ENCODE data around the gene FOXO6. TPM values are rescaled to one million over a fixed set of nuclear protein-coding genes. Genes with fewer than 3 reads are reported as not detected.
A peak's percentile ranks its signal among the peaks of the same experiment; 100 is the strongest.

The FOXO6 gene
- total RNA-seq, 3 donors from 2014 or later: 0.20 to 0.22 TPM; not detected in 1

GRCh38 chr1:41416552-41417334 is 55.5 kb downstream of the FOXO6 start:
- DNase-seq: peak; percentile 54
- H3K4me1 Mint-ChIP-seq (ENCODE audit: low read depth): no peaks in the 10 kb centered on the region
- H3K4me3 Mint-ChIP-seq: no peak overlapping the region
- H3K27me3 Mint-ChIP-seq (ENCODE audit: low read depth): peaks cover 14% of the 10 kb centered on the region
- H3K9me3 Mint-ChIP-seq: no peaks in the 10 kb centered on the region
- peak; percentile 63 to 78 for ATAC-seq
- no peaks in the 10 kb centered on the region for H3K36me3 Mint-ChIP-seq (ENCODE audit: insufficient read depth)

GRCh38 chr1:41417335-41417682 is 56.1 kb downstream of the FOXO6 start:
- H3K4me1 Mint-ChIP-seq (ENCODE audit: low read depth): no peaks in the 10 kb centered on the region
- DNase-seq (no peak), ATAC-seq (no peak)
- H3K4me3 Mint-ChIP-seq: no peak overlapping the region
- peaks cover 14% of the 10 kb centered on the region for H3K27me3 Mint-ChIP-seq (ENCODE audit: low read depth)
- no peaks in the 10 kb centered on the region for H3K9me3 Mint-ChIP-seq
- H3K36me3 Mint-ChIP-seq (ENCODE audit: insufficient read depth): no peaks in the 10 kb centered on the region

- Mint-ChIP-seq H3K9me3 (no peaks in the 10 kb centered on the region), H3K4me3 (no peak overlapping the region), H3K27me3 (ENCODE audit: low read depth) (peaks cover 16% of the 10 kb centered on the region), H3K36me3 (ENCODE audit: insufficient read depth) (no peaks in the 10 kb centered on the region), H3K4me1 (ENCODE audit: low read depth) (no peaks in the 10 kb centered on the region)
- DNase-seq: no peak
- no peak for ATAC-seq
Observed at GRCh38 chr1:41417746-41418145, 56.5 kb downstream of the FOXO6 start.

GRCh38 chr1:41418857-41419583 is 57.8 kb downstream of the FOXO6 start:
- Mint-ChIP-seq H3K27me3 (ENCODE audit: low read depth) (peaks cover 16% of the 10 kb centered on the region), H3K4me3 (no peak overlapping the region), H3K9me3 (no peaks in the 10 kb centered on the region), H3K4me1 (ENCODE audit: low read depth) (no peaks in the 10 kb centered on the region), H3K36me3 (ENCODE audit: insufficient read depth) (no peaks in the 10 kb centered on the region)
- DNase-seq: no peak
- ATAC-seq: no peak

- no peaks in the 10 kb centered on the region for H3K9me3 Mint-ChIP-seq
- no peak overlapping the region for H3K4me3 Mint-ChIP-seq
- ATAC-seq (no peak), DNase-seq (no peak)
- H3K36me3 Mint-ChIP-seq (ENCODE audit: insufficient read depth): no peaks in the 10 kb centered on the region
- H3K4me1 Mint-ChIP-seq (ENCODE audit: low read depth): no peaks in the 10 kb centered on the region
- peaks cover 16% of the 10 kb centered on the region for H3K27me3 Mint-ChIP-seq (ENCODE audit: low read depth)
Observed at GRCh38 chr1:41419584-41420295, 58.5 kb downstream of the FOXO6 start.

GRCh38 chr1:41420351-41420750 is 59.1 kb downstream of the FOXO6 start:
- no peak for DNase-seq
- no peaks in the 10 kb centered on the region for H3K9me3 Mint-ChIP-seq
- H3K36me3 Mint-ChIP-seq (ENCODE audit: insufficient read depth): no peaks in the 10 kb centered on the region
- H3K4me1 Mint-ChIP-seq (ENCODE audit: low read depth): no peaks in the 10 kb centered on the region
- no peak overlapping the region for H3K4me3 Mint-ChIP-seq
- ATAC-seq: no peak
- H3K27me3 Mint-ChIP-seq (ENCODE audit: low read depth): peaks cover 16% of the 10 kb centered on the region

GRCh38 chr1:41420860-41421259 is 59.6 kb downstream of the FOXO6 start:
- H3K9me3 Mint-ChIP-seq: no peaks in the 10 kb centered on the region
- no peak for ATAC-seq
- DNase-seq: no peak
- no peak overlapping the region for H3K4me3 Mint-ChIP-seq
- no peaks in the 10 kb centered on the region for H3K36me3 Mint-ChIP-seq (ENCODE audit: insufficient read depth)
- peaks cover 16% of the 10 kb centered on the region for H3K27me3 Mint-ChIP-seq (ENCODE audit: low read depth)
- no peaks in the 10 kb centered on the region for H3K4me1 Mint-ChIP-seq (ENCODE audit: low read depth)

- Mint-ChIP-seq H3K4me1 (ENCODE audit: low read depth) (no peaks in the 10 kb centered on the region), H3K4me3 (no peak overlapping the region), H3K36me3 (ENCODE audit: insufficient read depth) (no peaks in the 10 kb centered on the region), H3K9me3 (no peaks in the 10 kb centered on the region), H3K27me3 (ENCODE audit: low read depth) (peaks cover 13% of the 10 kb centered on the region)
- DNase-seq (no peak), ATAC-seq (no peak)
Observed at GRCh38 chr1:41422306-41422705, 61.1 kb downstream of the FOXO6 start.

GRCh38 chr1:41423511-41424191 is 62.4 kb downstream of the FOXO6 start:
- no peak for DNase-seq
- no peak for ATAC-seq
- Mint-ChIP-seq H3K4me1 (ENCODE audit: low read depth) (no peaks in the 10 kb centered on the region), H3K9me3 (no peaks in the 10 kb centered on the region), H3K27me3 (ENCODE audit: low read depth) (peaks cover 11% of the 10 kb centered on the region), H3K4me3 (no peak overlapping the region), H3K36me3 (ENCODE audit: insufficient read depth) (no peaks in the 10 kb centered on the region)

- H3K4me1 Mint-ChIP-seq (ENCODE audit: low read depth): no peaks in the 10 kb centered on the region
- no peaks in the 10 kb centered on the region for H3K9me3 Mint-ChIP-seq
- no peaks in the 10 kb centered on the region for H3K36me3 Mint-ChIP-seq (ENCODE audit: insufficient read depth)
- no peak for ATAC-seq
- peaks cover 13% of the 10 kb centered on the region for H3K27me3 Mint-ChIP-seq (ENCODE audit: low read depth)
- no peak for DNase-seq
- H3K4me3 Mint-ChIP-seq: no peak overlapping the region
Observed at GRCh38 chr1:41424581-41425118, 63.4 kb downstream of the FOXO6 start.

- no peaks in the 10 kb centered on the region for H3K9me3 Mint-ChIP-seq
- ATAC-seq (no peak), DNase-seq (no peak)
- H3K4me1 Mint-ChIP-seq (ENCODE audit: low read depth): no peaks in the 10 kb centered on the region
- H3K27me3 Mint-ChIP-seq (ENCODE audit: low read depth): peaks cover 13% of the 10 kb centered on the region
- no peaks in the 10 kb centered on the region for H3K36me3 Mint-ChIP-seq (ENCODE audit: insufficient read depth)
- H3K4me3 Mint-ChIP-seq: no peak overlapping the region
Observed at GRCh38 chr1:41425369-41425768, 64.1 kb downstream of the FOXO6 start.

GRCh38 chr1:41426201-41426890 is 65.1 kb downstream of the FOXO6 start:
- peaks cover 9% of the 10 kb centered on the region for H3K27me3 Mint-ChIP-seq (ENCODE audit: low read depth)
- H3K4me1 Mint-ChIP-seq (ENCODE audit: low read depth): no peaks in the 10 kb centered on the region
- no peak overlapping the region for H3K4me3 Mint-ChIP-seq
- no peaks in the 10 kb centered on the region for H3K9me3 Mint-ChIP-seq
- ATAC-seq: no peak
- DNase-seq: no peak
- no peaks in the 10 kb centered on the region for H3K36me3 Mint-ChIP-seq (ENCODE audit: insufficient read depth)

- no peak for DNase-seq
- no peaks in the 10 kb centered on the region for H3K9me3 Mint-ChIP-seq
- no peak overlapping the region for H3K4me3 Mint-ChIP-seq
- peaks cover 8% of the 10 kb centered on the region for H3K27me3 Mint-ChIP-seq (ENCODE audit: low read depth)
- H3K36me3 Mint-ChIP-seq (ENCODE audit: insufficient read depth): no peaks in the 10 kb centered on the region
- no peaks in the 10 kb centered on the region for H3K4me1 Mint-ChIP-seq (ENCODE audit: low read depth)
- ATAC-seq: no peak
Observed at GRCh38 chr1:41427122-41427913, 66.1 kb downstream of the FOXO6 start.
